Neuronal stem cell (in vitro differentiated cells): Measurements from ENCODE around the gene LILRB3.

Experiments used
- DNase-seq: peaks from one replicate; pipeline ENCODE4 v3.0.0-alpha.2; 2013; ENCODE audit warnings: low spot score
- H2AFZ ChIP-seq: one replicate; pipeline ENCODE4 v1.6.1; 2013; ENCODE audit warnings: mild to moderate bottlenecking, low read length, inconsistent platforms
- H2AK5ac ChIP-seq: 2 replicates; pipeline ENCODE4 v1.6.1; 2013; ENCODE audit warnings: low read depth, mild to moderate bottlenecking, inconsistent platforms, low read length, moderate library complexity, mixed read lengths
- H2BK120ac ChIP-seq: 2 replicates; pipeline ENCODE4 v1.6.1; 2013; ENCODE audit warnings: low read depth, mild to moderate bottlenecking, inconsistent platforms, low read length, moderate library complexity, mixed read lengths
- H2BK12ac ChIP-seq: one replicate; pipeline ENCODE4 v1.6.1; 2013; ENCODE audit warnings: low read length, inconsistent platforms
- H2BK15ac ChIP-seq: 2 replicates; pipeline ENCODE4 v1.6.1; 2013; ENCODE audit warnings: mild to moderate bottlenecking, low read length, inconsistent platforms, mixed read lengths
- H2BK5ac ChIP-seq: one replicate; pipeline ENCODE4 v1.6.1; 2013; ENCODE audit warnings: inconsistent platforms, mild to moderate bottlenecking, low read length, moderate library complexity
- H3K14ac ChIP-seq: one replicate; pipeline ENCODE4 v1.6.1; 2013; ENCODE audit warnings: low read length, inconsistent platforms
- H3K18ac ChIP-seq: 2 replicates; pipeline ENCODE4 v1.6.1; 2013; ENCODE audit warnings: low read length, inconsistent platforms
- H3K23ac ChIP-seq: 2 replicates; pipeline ENCODE4 v1.6.1; 2013; ENCODE audit warnings: low read depth, mild to moderate bottlenecking, mixed read lengths, low read length, inconsistent platforms; ENCODE audit not compliant: poor library complexity
- H3K27ac ChIP-seq: replicated peaks from 3 replicates; pipeline ENCODE4 v1.5.1; 2013; ENCODE audit warnings: low read length, inconsistent platforms
- H3K27me3 ChIP-seq, 3 experiments: 2 replicates each; pipeline ENCODE4 v1.6.1; 2013; ENCODE audit warnings: low read length in 3 of 3, mild to moderate bottlenecking in 2 of 3, inconsistent platforms in 1 of 3, low read depth in 1 of 3, mixed read lengths in 1 of 3, moderate library complexity in 1 of 3; ENCODE audit not compliant: control insufficient read depth in 3 of 3, insufficient read depth in 3 of 3
- H3K36me3 ChIP-seq, 2 donors: replicated peaks in 1 of 2; 2 replicates each; pipeline ENCODE4 v1.6.1; 2013; ENCODE audit warnings: low read length in 2 of 2; ENCODE audit not compliant: control insufficient read depth in 2 of 2, insufficient read depth in 2 of 2
- H3K4ac ChIP-seq: 2 replicates; pipeline ENCODE4 v1.6.1; 2013; ENCODE audit warnings: inconsistent platforms, mild to moderate bottlenecking, low read length, moderate library complexity
- H3K4me1 ChIP-seq, 2 donors: 1 replicate in 1 of 2; 2 replicates in 1 of 2; pipeline ENCODE4 v1.6.1; 2013; ENCODE audit warnings: low read length in 2 of 2, low read depth in 1 of 2; ENCODE audit not compliant: control insufficient read depth in 2 of 2, insufficient read depth in 1 of 2
- H3K4me2 ChIP-seq: one replicate; pipeline ENCODE4 v1.6.1; 2013; ENCODE audit warnings: mild to moderate bottlenecking, low read length, inconsistent platforms; ENCODE audit not compliant: insufficient read depth, poor library complexity, severe bottlenecking
- H3K4me3 ChIP-seq, 2 donors: 2 replicates each; pipeline ENCODE4 v1.5.1; 2013; ENCODE audit warnings: low read length in 2 of 2, mild to moderate bottlenecking in 2 of 2, inconsistent platforms in 1 of 2, moderate library complexity in 1 of 2
- H3K79me1 ChIP-seq: one replicate; pipeline ENCODE4 v1.6.1; 2013; ENCODE audit warnings: low read depth, mild to moderate bottlenecking, inconsistent platforms, low read length, moderate library complexity
- H3K9ac ChIP-seq: one replicate; pipeline ENCODE4 v1.6.1; 2013; ENCODE audit warnings: mild to moderate bottlenecking, low read depth, low read length, inconsistent platforms; ENCODE audit not compliant: poor library complexity
- H3K9me3 ChIP-seq, 2 donors: replicated peaks in 1 of 2; 2 replicates each; pipeline versions ENCODE3 to v1.6.1; 2013; ENCODE audit warnings: low read length in 2 of 2, mild to moderate bottlenecking in 2 of 2, inconsistent platforms in 1 of 2, low read depth in 1 of 2, mixed read lengths in 1 of 2, moderate library complexity in 1 of 2; ENCODE audit not compliant: control insufficient read depth in 2 of 2, insufficient read depth in 1 of 2
- H4K8ac ChIP-seq: one replicate; pipeline ENCODE4 v1.6.1; 2013; ENCODE audit warnings: low read depth, mild to moderate bottlenecking, inconsistent platforms, low read length, moderate library complexity
- H4K91ac ChIP-seq: one replicate; pipeline ENCODE4 v1.6.1; 2013; ENCODE audit warnings: low read length, low read depth, mild to moderate bottlenecking, inconsistent platforms; ENCODE audit not compliant: poor library complexity
- WGBS, 2 donors: extraction: QIAGEN DNeasy Blood & Tissue Kit; methylation state at CpG; one replicate each; pipeline ENCODE4 v1.1.7; 2013; ENCODE audit warnings: missing lambda C conversion rate in 2 of 2, mixed read lengths in 1 of 2; ENCODE audit not compliant: insufficient read length in 2 of 2, insufficient replicate concordance in 1 of 2; ENCODE audit errors: extremely low coverage in 2 of 2; 5-methylcytosine and 5-hydroxymethylcytosine counted together

The LILRB3 gene

GRCh38 chr19:54254195-54254906, 31.5 kb upstream of the LILRB3 start:
- Histone ChIP-seq H3K9ac (no peak overlapping the region), H4K91ac (no peak overlapping the region), H2AFZ (no peak overlapping the region), H3K36me3 (no peaks in the 10 kb centered on the region), H3K9me3 (no peaks in the 10 kb centered on the region), H3K4me1 (no peaks in the 10 kb centered on the region), H3K23ac (no peak overlapping the region), H3K18ac (peak overlapping the region; percentile 58), H3K79me1 (no peaks in the 10 kb centered on the region), H3K14ac (peak overlapping the region; percentile 71), H2BK12ac (no peak overlapping the region), H3K4ac (no peak overlapping the region), H2BK5ac (no peak overlapping the region), H2AK5ac (no peak overlapping the region), H2BK120ac (no peak overlapping the region), H3K27me3 (peaks cover 0 to 44% (median 2%) of the 10 kb centered on the region in 3 experiments), H3K4me2 (no peak overlapping the region), H4K8ac (no peak overlapping the region), H2BK15ac (no peak overlapping the region), H3K4me3 (no peak overlapping the region), H3K27ac (no peak overlapping the region)
- DNase-seq: no peak
- WGBS, 2 donors: no CpG with 5 or more reads among the region's 17 CpGs

- no CpG with 5 or more reads among the region's 23 CpGs for WGBS, 2 donors
- H3K27me3 ChIP-seq: peaks cover 0 to 44% (median 2%) of the 10 kb centered on the region in 3 experiments
- H2BK12ac ChIP-seq: no peak overlapping the region
- no peak overlapping the region for H3K4ac ChIP-seq
- no peak overlapping the region for H3K27ac ChIP-seq
- H2BK5ac ChIP-seq: peak overlapping the region; percentile 53
- peak overlapping the region; percentile 83 for H2AK5ac ChIP-seq
- H2AFZ ChIP-seq: no peak overlapping the region
- peak overlapping the region; percentile 48 for H3K18ac ChIP-seq
- H3K9ac ChIP-seq: no peak overlapping the region
- H3K9me3 ChIP-seq: no peaks in the 10 kb centered on the region
- no peaks in the 10 kb centered on the region for H3K79me1 ChIP-seq
- H3K4me1 ChIP-seq: no peaks in the 10 kb centered on the region
- no peak overlapping the region for H3K23ac ChIP-seq
- no peak overlapping the region for H3K14ac ChIP-seq
- H3K36me3 ChIP-seq: no peaks in the 10 kb centered on the region
- no peak overlapping the region for H4K8ac ChIP-seq
- no peak for DNase-seq
- H3K4me3 ChIP-seq: no peak overlapping the region
- peak overlapping the region; percentile 81 for H2BK15ac ChIP-seq
- no peak overlapping the region for H4K91ac ChIP-seq
- H2BK120ac ChIP-seq: peak overlapping the region; percentile 54
- H3K4me2 ChIP-seq: no peak overlapping the region
Observed at GRCh38 chr19:54253331-54254194, 30.8 kb upstream of the LILRB3 start.

DNA sequence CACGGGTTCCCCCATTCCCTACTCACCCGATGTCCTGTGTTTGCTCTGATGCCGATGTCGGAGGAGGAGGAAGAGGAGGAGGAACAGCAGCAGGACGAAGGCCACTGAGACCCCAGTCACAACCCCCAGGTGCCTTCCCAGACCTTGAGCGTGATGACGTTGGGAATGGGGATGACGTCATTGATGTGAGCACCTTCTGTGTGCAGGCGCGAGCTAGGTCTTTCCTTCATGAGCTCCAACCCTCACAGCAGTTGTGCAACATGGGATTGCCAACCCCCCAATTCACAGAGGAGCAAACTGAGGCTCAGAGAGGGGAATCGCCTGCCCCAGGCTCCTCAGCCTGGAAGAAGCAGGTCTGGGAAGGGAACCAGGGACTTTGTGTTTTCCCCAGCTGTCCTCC, 30.0 kb upstream of the LILRB3 start:
- Histone ChIP-seq H3K27me3 (peaks cover 0 to 43% (median 4%) of the 10 kb centered on the region in 3 experiments), H2BK15ac (peak overlapping the region; percentile 71), H3K9ac (no peak overlapping the region), H3K4me3 (no peak overlapping the region), H3K14ac (peak overlapping the region; percentile 89), H2AK5ac (no peak overlapping the region), H2AFZ (no peak overlapping the region), H3K36me3 (no peaks in the 10 kb centered on the region), H3K4me1 (no peaks in the 10 kb centered on the region), H2BK120ac (peak overlapping the region; percentile 54), H3K27ac (no peak overlapping the region), H3K18ac (peak overlapping the region; percentile 64), H3K4ac (no peak overlapping the region), H2BK12ac (peak overlapping the region; percentile 41), H3K4me2 (no peak overlapping the region), H3K9me3 (no peaks in the 10 kb centered on the region), H3K79me1 (no peaks in the 10 kb centered on the region), H4K8ac (no peak overlapping the region), H4K91ac (no peak overlapping the region), H2BK5ac (peak overlapping the region; percentile 53), H3K23ac (no peak overlapping the region)
- no CpG with 5 or more reads among the region's 11 CpGs for WGBS, 2 donors
- DNase-seq: no peak

GRCh38 chr19:54252243-54252642, 29.4 kb upstream of the LILRB3 start:
- Histone ChIP-seq H2AFZ (no peak overlapping the region), H2BK15ac (no peak overlapping the region), H3K9me3 (no peaks in the 10 kb centered on the region), H3K27me3 (peaks cover 0 to 38% (median 4%) of the 10 kb centered on the region in 3 experiments), H4K91ac (no peak overlapping the region), H3K79me1 (no peaks in the 10 kb centered on the region), H3K4ac (no peak overlapping the region), H3K9ac (no peak overlapping the region), H3K14ac (no peak overlapping the region), H3K4me3 (no peak overlapping the region), H2BK5ac (no peak overlapping the region), H3K36me3 (no peaks in the 10 kb centered on the region), H3K27ac (no peak overlapping the region), H2BK12ac (no peak overlapping the region), H2AK5ac (peak overlapping the region; percentile 52), H4K8ac (no peak overlapping the region), H3K4me2 (no peak overlapping the region), H3K18ac (peak overlapping the region; percentile 48), H2BK120ac (no peak overlapping the region), H3K23ac (no peak overlapping the region), H3K4me1 (no peaks in the 10 kb centered on the region)
- DNase-seq: no peak
- no CpG with 5 or more reads among the region's 9 CpGs for WGBS, 2 donors
